HFFc6 (cell line): ENCODE results near the gene ADAMTS17. TPM values are rescaled to one million over a fixed set of nuclear protein-coding genes. Genes with fewer than 3 reads are reported as not detected.

Experiments
- DNase-seq: peaks from one replicate; pipeline ENCODE4 v3.0.0-alpha.2; 2018
- H3K27ac Mint-ChIP-seq: 2 replicates; pipeline ENCODE4 v1.8.0; 2020; ENCODE audit warnings: mild to moderate bottlenecking, mixed read lengths
- H3K27me3 Mint-ChIP-seq: 2 replicates; pipeline ENCODE4 v1.8.0; 2021; ENCODE audit warnings: mild to moderate bottlenecking, moderate library complexity, mixed read lengths; ENCODE audit not compliant: insufficient read depth
- H3K36me3 Mint-ChIP-seq: 2 replicates; pipeline ENCODE4 v1.8.0; 2021; ENCODE audit warnings: low read depth, mixed read lengths
- H3K4me1 Mint-ChIP-seq: 2 replicates; pipeline ENCODE4 v1.8.0; 2020; ENCODE audit warnings: low read depth, mixed read lengths
- H3K4me3 Mint-ChIP-seq: 2 replicates; pipeline ENCODE4 v1.8.0; 2020; ENCODE audit warnings: mild to moderate bottlenecking, moderate library complexity, mixed read lengths
- H3K9me3 Mint-ChIP-seq: 2 replicates; pipeline ENCODE4 v1.8.0; 2020; ENCODE audit warnings: mild to moderate bottlenecking, mixed read lengths
- CTCF ChIP-seq: fragments of 200-600 bp; sonication (generic); IDR thresholded peaks from 2 replicates; pipeline ENCODE4 v1.5.0; 2021; ENCODE audit warnings: antibody characterized with exemption, mild to moderate bottlenecking
- total RNA-seq, 6 experiments: library from RNA; stranded (reverse); fragmentation: NEBNext Ultra II Directional; extraction: Animal tissue kit (Norgen Biotek cat#: 25700); gene quantifications; 2 replicates in 1 of 6; 3 replicates in 5 of 6; pipeline ENCODE4 v1.2.3, GENCODE V29; 2021

The ADAMTS17 gene
- total RNA-seq, 6 experiments from 2014 or later = not detected

- peaks cover 26% of the 10 kb centered on the region; the same call in 1 of the 2 replicates for H3K4me1 Mint-ChIP-seq
Measured at GRCh38 chr15:100034191-100034590, 307.6 kb downstream of the ADAMTS17 start.

GRCh38 chr15:100033140-100033857 lies 308.5 kb downstream of the ADAMTS17 start:
- DNase-seq = no peak
- Mint-ChIP-seq H3K4me1 (peaks cover 26% of the 10 kb centered on the region; the same call in 1 of the 2 replicates), H3K4me3 (no peak overlapping the region), H3K27me3 (no peaks in the 10 kb centered on the region; the same call in 1 of the 2 replicates), H3K9me3 (peaks cover 44% of the 10 kb centered on the region), H3K36me3 (peaks cover 3% of the 10 kb centered on the region; the same call in 1 of the 2 replicates), H3K27ac (no peak overlapping the region)
- no peak for TF ChIP-seq CTCF

More at GRCh38 chr15:100034191-100034590, 307.6 kb downstream of the ADAMTS17 start:
- DNase-seq = no peak
- no peak for TF ChIP-seq CTCF
- Mint-ChIP-seq H3K36me3 (peaks cover 3% of the 10 kb centered on the region; the same call in 1 of the 2 replicates), H3K27ac (no peak overlapping the region), H3K9me3 (peaks cover 35% of the 10 kb centered on the region), H3K4me3 (no peak overlapping the region), H3K27me3 (no peaks in the 10 kb centered on the region; the same call in 1 of the 2 replicates)

- Mint-ChIP-seq H3K4me3 (no peak overlapping the region), H3K9me3 (peaks cover 52% of the 10 kb centered on the region), H3K36me3 (peaks cover 3% of the 10 kb centered on the region; the same call in 1 of the 2 replicates), H3K27me3 (no peaks in the 10 kb centered on the region; the same call in 1 of the 2 replicates), H3K27ac (peak overlapping the region; percentile 44; the same call in 1 of the 2 replicates), H3K4me1 (peaks cover 26% of the 10 kb centered on the region; the same call in 1 of the 2 replicates)
- DNase-seq = no peak
- no peak for TF ChIP-seq CTCF
Measured at GRCh38 chr15:100032358-100033085, 309.3 kb downstream of the ADAMTS17 start.

GRCh38 chr15:100031665-100032357 lies 310.0 kb downstream of the ADAMTS17 start:
- no peak for DNase-seq
- peaks cover 59% of the 10 kb centered on the region for H3K9me3 Mint-ChIP-seq
- H3K4me1 Mint-ChIP-seq = peaks cover 26% of the 10 kb centered on the region; the same call in 1 of the 2 replicates
- H3K36me3 Mint-ChIP-seq = peaks cover 3% of the 10 kb centered on the region; the same call in 1 of the 2 replicates
- TF ChIP-seq CTCF = no peak
- no peak overlapping the region for H3K4me3 Mint-ChIP-seq
- H3K27ac Mint-ChIP-seq = no peak overlapping the region
- peaks cover under 1% of the 10 kb centered on the region for H3K27me3 Mint-ChIP-seq

GRCh38 chr15:100030586-100031229 lies 311.1 kb downstream of the ADAMTS17 start:
- TF ChIP-seq CTCF = no peak
- no peak for DNase-seq
- no peak overlapping the region for H3K27ac Mint-ChIP-seq
- no peak overlapping the region for H3K4me3 Mint-ChIP-seq
- peaks cover 1% of the 10 kb centered on the region for H3K27me3 Mint-ChIP-seq
- peaks cover 26% of the 10 kb centered on the region; the same call in 1 of the 2 replicates for H3K4me1 Mint-ChIP-seq
- H3K9me3 Mint-ChIP-seq = peaks cover 61% of the 10 kb centered on the region
- H3K36me3 Mint-ChIP-seq = no peaks in the 10 kb centered on the region; the same call in 1 of the 2 replicates
